DMS 273 (cell line): ENCODE data around the gene PRKACG.
"Not testable (repeated sequence)": the region's sequence is repeated elsewhere in the genome, so short reads cannot be mapped to it uniquely, and the experiment has no call there.

Experiments
- DNase-seq: peaks from one replicate; lab custom pipeline; 2025; ENCODE audit not compliant: unreplicated experiment; lab: John Stamatoyannopoulos, UW

PRKACG gene

GRCh38 chr9:69014013-69014412 is at the start of gene PRKACG:
Gene PRKACG, minus strand, starts transcription at chr9:69014113. Its CDS starts 21 bp downstream, at chr9:69014092.
- no peak for DNase-seq

- no peak for DNase-seq
Observed at GRCh38 chr9:69062195-69062594, 48.3 kb upstream of the PRKACG start.

GRCh38 chr9:69060766-69061165 is 46.9 kb upstream of the PRKACG start:
- DNase-seq: no peak

- no peak for DNase-seq
Observed at GRCh38 chr9:69058101-69058500, 44.2 kb upstream of the PRKACG start.

- DNase-seq: no peak
Observed at GRCh38 chr9:69056191-69056815, 42.4 kb upstream of the PRKACG start.

GRCh38 chr9:69054989-69055388 is 41.1 kb upstream of the PRKACG start:
- DNase-seq: no peak

GRCh38 chr9:69050936-69051335 is 37.0 kb upstream of the PRKACG start:
- DNase-seq: not testable (repeated sequence)

GRCh38 chr9:69049094-69049493 is 35.2 kb upstream of the PRKACG start:
- no peak for DNase-seq

GRCh38 chr9:69047371-69047770 is 33.5 kb upstream of the PRKACG start:
- no peak for DNase-seq

GRCh38 chr9:69046723-69047122 is 32.8 kb upstream of the PRKACG start:
- DNase-seq: no peak

- no peak for DNase-seq
Observed at GRCh38 chr9:69045821-69046220, 31.9 kb upstream of the PRKACG start.

- no peak for DNase-seq
Observed at GRCh38 chr9:69044240-69045219, 30.6 kb upstream of the PRKACG start.

- DNase-seq: no peak
Observed at GRCh38 chr9:69040646-69041045, 26.7 kb upstream of the PRKACG start.

GRCh38 chr9:69036799-69037198 is 22.9 kb upstream of the PRKACG start:
- DNase-seq: peak; percentile 11

GRCh38 chr9:69036309-69036708 is 22.4 kb upstream of the PRKACG start:
- peak; percentile 34 for DNase-seq

- peak; percentile 87 for DNase-seq
Observed at GRCh38 chr9:69035438-69036308, 21.8 kb upstream of the PRKACG start, which contains the start of gene FXN. Gene FXN, plus strand, starts transcription at chr9:69035752. Its CDS starts 31 bp downstream, at chr9:69035783.

- DNase-seq: no peak
Observed at GRCh38 chr9:69034071-69034470, 20.2 kb upstream of the PRKACG start.

- DNase-seq: no peak
Observed at GRCh38 chr9:69030851-69031645, 17.1 kb upstream of the PRKACG start.

- no peak for DNase-seq
Observed at GRCh38 chr9:69029535-69029934, 15.6 kb upstream of the PRKACG start.

GRCh38 chr9:69028754-69029153 is 14.8 kb upstream of the PRKACG start:
- no peak for DNase-seq
